ENCODE measurements around the gene TMEM198. TPM values are rescaled to one million over a fixed set of nuclear protein-coding genes. Genes with fewer than 3 reads are reported as not detected.
A peak's percentile ranks its signal among the peaks of the same experiment; 100 is the strongest.

TMEM198 gene
- total and polyA plus RNA-seq, 2 donors (not counting 1 experiment from before 2014, with no cell fraction given) = 0.39 to 1.1 TPM

DNA sequence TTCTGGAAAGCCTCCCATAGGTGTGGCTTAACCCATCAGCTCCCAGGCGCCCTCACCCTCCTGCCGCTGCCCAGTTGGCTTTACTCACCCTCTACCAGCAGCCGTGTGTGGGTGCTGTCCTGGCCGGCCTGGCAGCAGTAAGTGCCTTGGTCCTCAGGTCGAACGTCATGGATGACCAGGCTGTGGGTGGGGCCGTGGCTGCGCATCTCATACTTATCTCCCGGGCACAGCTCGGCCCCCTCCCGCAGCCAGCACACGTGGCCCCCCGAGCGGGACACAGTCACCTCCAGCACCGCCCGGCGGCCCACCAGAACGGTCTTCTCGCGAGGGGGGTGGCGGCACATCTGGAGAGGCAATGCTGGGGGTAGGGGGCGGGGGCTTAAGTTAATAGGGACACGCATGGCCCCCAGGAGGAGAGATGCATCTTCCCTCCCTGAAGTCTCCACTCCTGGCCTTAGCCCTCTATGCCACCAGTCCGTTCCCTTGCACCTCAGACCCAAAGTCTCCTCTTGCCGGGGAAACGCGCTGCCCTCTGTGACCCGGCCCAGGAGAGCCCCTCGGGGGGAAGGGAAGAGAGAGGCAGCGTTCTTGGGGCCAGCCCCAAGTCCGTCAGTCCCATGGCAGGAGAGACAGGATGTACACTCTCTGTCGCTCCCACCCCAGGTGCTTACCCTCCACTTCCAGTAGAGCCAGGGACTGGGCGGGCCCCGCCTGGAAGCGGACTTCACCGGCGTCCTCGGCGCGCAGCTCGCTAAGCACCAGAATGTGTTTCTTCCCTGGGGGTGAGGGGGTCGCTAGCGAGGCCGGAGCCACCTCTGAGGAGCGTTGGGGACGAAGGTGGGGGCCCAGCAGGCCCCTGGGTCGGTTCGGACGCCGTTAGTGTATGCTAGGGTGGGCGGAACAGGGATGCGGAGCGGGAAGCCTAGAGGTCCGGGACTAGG, 7.9 kb downstream of the TMEM198 start:
- Histone ChIP-seq H3K79me2 (ENCODE audit: control insufficient read depth, insufficient read depth, low read length) (no peaks in the 10 kb centered on the region), H4K20me1 (ENCODE audit: control insufficient read depth, insufficient read depth, low read length, poor library complexity, severe bottlenecking) (no peaks in the 10 kb centered on the region), H3K36me3 (replicated peaks in 1 of 2; ENCODE audit: control extremely low read depth in 1 of 2, control insufficient read depth in 1 of 2, extremely low read depth in 1 of 2, insufficient read depth in 2 of 2, low read length in 1 of 2) (no peaks in the 10 kb centered on the region), H3K27ac (ENCODE audit: low read length in 2 of 2) (no peak overlapping the region), H2AFZ (ENCODE audit: insufficient read depth, low read depth, low read length, poor library complexity, severe bottlenecking) (peak overlapping the region; percentile 64), H3K4me2 (replicated peaks; ENCODE audit: low read depth, low read length, poor library complexity, severe bottlenecking) (peak overlapping the region; percentile 98), H3K4me3 (ENCODE audit: control extremely low read depth in 1 of 5, extremely low read depth in 1 of 5, insufficient read depth in 1 of 5, low read depth in 2 of 5, low read length in 4 of 5) (peak overlapping the region in 4 of 5 experiments; percentile 35 to 52 (median 46)), H3K27me3 (replicated peaks in 1 of 4; ENCODE audit: control extremely low read depth in 1 of 4, control insufficient read depth in 3 of 4, insufficient read depth in 4 of 4, low read length in 3 of 4) (peaks cover 0 to 80% (median 23%) of the 10 kb centered on the region in 4 experiments), H3K4me1 (ENCODE audit: control insufficient read depth in 2 of 2, insufficient read depth in 2 of 2, low read length in 2 of 2) (peaks cover 20 to 30% of the 10 kb centered on the region in 2 donors), H3K9ac (ENCODE audit: low read length) (peak overlapping the region; percentile 41), H3K9me3 (ENCODE audit: control extremely low read depth in 1 of 3, control insufficient read depth in 2 of 3, insufficient read depth in 1 of 3, low read length in 2 of 3) (peaks cover 0 to 38% (median 0%) of the 10 kb centered on the region in 3 donors)
- Mint-ChIP-seq H3K27me3 (peaks cover 62% of the 10 kb centered on the region), H3K27ac (no peak overlapping the region), H3K4me3 (peak overlapping the region; percentile 76), H3K4me1 (peaks cover 14% of the 10 kb centered on the region), H3K9me3 (ENCODE audit: insufficient read depth) (no peaks in the 10 kb centered on the region)
- WGBS (ENCODE audit: insufficient coverage) = 7% methylated on average over 42 of the region's 54 CpGs
- intact Hi-C loops (cut with micrococcal nuclease) = loop anchor here (1.0 to 2.0 kb wide), 2 partner anchors 7 to 45 kb away; partner anchors contain the start of genes STK11IP and TMEM198
- POLR2A ChIA-PET = interaction anchor here (1.9 kb wide), 1 partner anchor 8 kb away, joined by 4 read pairs; the partner anchor contains the start of genes CHPF and TMEM198
- CTCF ChIA-PET = interaction anchor here (1.0 to 1.7 kb wide), 2 partner anchors 9 to 10 kb away, joined by 5 to 6 read pairs; no protein-coding TSS in a partner anchor
- TF ChIP-seq, protein P1, sequence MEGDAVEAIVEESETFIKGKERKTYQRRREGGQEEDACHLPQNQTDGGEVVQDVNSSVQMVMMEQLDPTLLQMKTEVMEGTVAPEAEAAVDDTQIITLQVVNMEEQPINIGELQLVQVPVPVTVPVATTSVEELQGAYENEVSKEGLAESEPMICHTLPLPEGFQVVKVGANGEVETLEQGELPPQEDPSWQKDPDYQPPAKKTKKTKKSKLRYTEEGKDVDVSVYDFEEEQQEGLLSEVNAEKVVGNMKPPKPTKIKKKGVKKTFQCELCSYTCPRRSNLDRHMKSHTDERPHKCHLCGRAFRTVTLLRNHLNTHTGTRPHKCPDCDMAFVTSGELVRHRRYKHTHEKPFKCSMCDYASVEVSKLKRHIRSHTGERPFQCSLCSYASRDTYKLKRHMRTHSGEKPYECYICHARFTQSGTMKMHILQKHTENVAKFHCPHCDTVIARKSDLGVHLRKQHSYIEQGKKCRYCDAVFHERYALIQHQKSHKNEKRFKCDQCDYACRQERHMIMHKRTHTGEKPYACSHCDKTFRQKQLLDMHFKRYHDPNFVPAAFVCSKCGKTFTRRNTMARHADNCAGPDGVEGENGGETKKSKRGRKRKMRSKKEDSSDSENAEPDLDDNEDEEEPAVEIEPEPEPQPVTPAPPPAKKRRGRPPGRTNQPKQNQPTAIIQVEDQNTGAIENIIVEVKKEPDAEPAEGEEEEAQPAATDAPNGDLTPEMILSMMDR (IDR thresholded peaks at IDR 0.05) = no peak
- no peak for TF ChIP-seq EZH2 (IDR thresholded peaks at IDR 0.05; ENCODE audit: borderline replicate concordance, insufficient read depth, low read depth, low read length, poor library complexity, severe bottlenecking)
- ATAC-seq (ENCODE audit: low read depth) (no peak), DNase-seq (no peak)

Data from B cell (primary cell).